ENCODE results near the gene KDM6A. TPM values are rescaled to one million over a fixed set of nuclear protein-coding genes. Genes with fewer than 3 reads are reported as not detected.

KDM6A gene
- polyA plus RNA-seq, 1 of the 3 experiments (the other 2 are of a cell fraction), result 7.4 TPM

GRCh38 chrX:44970709-44971108 is 97.7 kb downstream of the KDM6A start:
- no peak overlapping the region for H3K4me2 ChIP-seq
- H3K9me3 ChIP-seq, result 0 out of 2 replicates have a peak, but pooled peaks cover 4% of the 10 kb centered on the region
- no peak for TF ChIP-seq ZBTB33 (IDR thresholded peaks at IDR 0.05; ENCODE audit: borderline replicate concordance, low read depth)
- no peak for TF ChIP-seq RCOR1 (IDR thresholded peaks at IDR 0.05; ENCODE audit: low read length)
- TF ChIP-seq EP300 (IDR thresholded peaks at IDR 0.05; ENCODE audit: borderline replicate concordance in 1 of 2, low read depth in 1 of 2, low read length in 1 of 2), result no peak
- TF ChIP-seq SIN3A (IDR thresholded peaks at IDR 0.05; ENCODE audit: borderline replicate concordance, low read depth, low read length), result no peak
- no peak for TF ChIP-seq MAX (IDR thresholded peaks at IDR 0.05; ENCODE audit: low read depth)
- POLR2A ChIA-PET, result no interaction called here
- CTCF ChIA-PET, result no interaction called here
- no peak overlapping the region for H2AFZ ChIP-seq (ENCODE audit: low read depth)
- no peaks in the 10 kb centered on the region for H3K27me3 ChIP-seq (ENCODE audit: insufficient read depth)
- H3K27ac ChIP-seq (ENCODE audit: low read depth in 2 of 2, low read length in 1 of 2), result no peak overlapping the region
- no peaks in the 10 kb centered on the region for H3F3A ChIP-seq (replicated peaks; ENCODE audit: insufficient read depth)
- peaks cover 0 to 3% of the 10 kb centered on the region in 2 experiments for H3K36me3 ChIP-seq (replicated peaks in 1 of 2; ENCODE audit: control insufficient read depth in 1 of 2, insufficient read depth in 2 of 2, low read length in 1 of 2)
- H3K79me2 ChIP-seq (ENCODE audit: insufficient read depth), result peaks cover 62% of the 10 kb centered on the region
- no peak overlapping the region for H3K9ac ChIP-seq
- no peak for DNase-seq
- no peaks in the 10 kb centered on the region; a peak in 2 of 4 replicates for H3K4me1 ChIP-seq (ENCODE audit: control insufficient read depth in 1 of 2, insufficient read depth in 2 of 2, low read depth in 1 of 2, low read length in 1 of 2)
- WGBS (ENCODE audit: low lambda C conversion rate), result 90% methylated on average over 3 of the region's 3 CpGs
- H3K4me3 ChIP-seq (ENCODE audit: low read depth in 2 of 2, low read length in 1 of 2), result no peak overlapping the region
- peaks cover 7% of the 10 kb centered on the region; the same call in 1 of the 2 replicates for H4K20me1 ChIP-seq (ENCODE audit: insufficient read depth)
- H3K9me2 ChIP-seq, result no peaks in the 10 kb centered on the region

- DNase-seq, result peak; percentile 15
- 67% methylated on average over 8 of the region's 8 CpGs for WGBS (ENCODE audit: low lambda C conversion rate)
- H3F3A ChIP-seq (replicated peaks; ENCODE audit: insufficient read depth), result no peaks in the 10 kb centered on the region
- TF ChIP-seq REST (IDR thresholded peaks at IDR 0.05; ENCODE audit: low read depth, low read length) (no peak), RXRA (IDR thresholded peaks at IDR 0.05; ENCODE audit: borderline replicate concordance, low read depth) (no peak), GATA2 (CRISPR knock-in tag; IDR thresholded peaks at IDR 0.05) (peak; percentile 53)
- no peaks in the 10 kb centered on the region; a peak in 2 of 4 replicates for H3K4me1 ChIP-seq (ENCODE audit: control insufficient read depth in 1 of 2, insufficient read depth in 2 of 2, low read depth in 1 of 2, low read length in 1 of 2)
- H3K4me2 ChIP-seq, result no peak overlapping the region
- peak overlapping the region in 1 of 2 experiments; percentile 28; a peak in 2 of 4 replicates for H3K27ac ChIP-seq (ENCODE audit: low read depth in 2 of 2, low read length in 1 of 2)
- H3K27me3 ChIP-seq (ENCODE audit: insufficient read depth), result no peaks in the 10 kb centered on the region
- POLR2A ChIA-PET, result no interaction called here
- H3K4me3 ChIP-seq (ENCODE audit: low read depth in 2 of 2, low read length in 1 of 2), result no peak overlapping the region
- H4K20me1 ChIP-seq (ENCODE audit: insufficient read depth), result peaks cover 7% of the 10 kb centered on the region; the same call in 1 of the 2 replicates
- H3K36me3 ChIP-seq (replicated peaks in 1 of 2; ENCODE audit: control insufficient read depth in 1 of 2, insufficient read depth in 2 of 2, low read length in 1 of 2), result peaks cover 0 to 3% of the 10 kb centered on the region in 2 experiments
- no peaks in the 10 kb centered on the region for H3K9me2 ChIP-seq
- CTCF ChIA-PET, result no interaction called here
- H3K9ac ChIP-seq, result no peak overlapping the region
- no peak overlapping the region for H2AFZ ChIP-seq (ENCODE audit: low read depth)
- 0 out of 2 replicates have a peak, but pooled peaks cover 11% of the 10 kb centered on the region for H3K9me3 ChIP-seq
- H3K79me2 ChIP-seq (ENCODE audit: insufficient read depth), result peaks cover 53% of the 10 kb centered on the region
Observed at GRCh38 chrX:44971674-44972073, 98.7 kb downstream of the KDM6A start.
